ENCODE measurements around the gene KEL.

GRCh38 chr7:143000648-143001047 is 38.5 kb upstream of the KEL start:
- TF ChIP-seq CTCF (IDR thresholded peaks at IDR 0.05): no peak
- no peak for TF ChIP-seq POLR2A (IDR thresholded peaks at IDR 0.05)
